ENCODE measurements around the gene CABP7.

The CABP7 gene

DNA sequence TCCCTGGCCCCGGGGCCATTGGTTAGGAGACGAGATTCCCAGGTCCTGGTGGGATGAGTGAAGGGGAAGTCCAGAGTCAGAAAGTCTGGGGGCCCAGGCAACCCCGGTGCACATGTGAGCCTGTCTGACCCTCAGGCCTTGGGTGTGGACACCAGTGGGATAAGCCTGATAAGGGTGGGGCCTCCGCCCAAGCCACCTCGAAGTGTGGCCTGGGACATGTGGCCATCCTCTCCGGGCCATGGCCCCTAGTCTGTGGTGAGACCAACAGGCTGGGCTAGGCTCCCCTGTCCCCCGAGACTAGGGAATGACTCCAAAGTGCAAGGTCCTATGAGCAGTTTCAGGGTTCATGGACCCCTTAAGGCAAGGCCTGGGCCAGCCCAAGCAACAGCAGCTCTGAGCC is 6.3 kb downstream of the CABP7 start:
- DNase-seq, result no peak

DNA sequence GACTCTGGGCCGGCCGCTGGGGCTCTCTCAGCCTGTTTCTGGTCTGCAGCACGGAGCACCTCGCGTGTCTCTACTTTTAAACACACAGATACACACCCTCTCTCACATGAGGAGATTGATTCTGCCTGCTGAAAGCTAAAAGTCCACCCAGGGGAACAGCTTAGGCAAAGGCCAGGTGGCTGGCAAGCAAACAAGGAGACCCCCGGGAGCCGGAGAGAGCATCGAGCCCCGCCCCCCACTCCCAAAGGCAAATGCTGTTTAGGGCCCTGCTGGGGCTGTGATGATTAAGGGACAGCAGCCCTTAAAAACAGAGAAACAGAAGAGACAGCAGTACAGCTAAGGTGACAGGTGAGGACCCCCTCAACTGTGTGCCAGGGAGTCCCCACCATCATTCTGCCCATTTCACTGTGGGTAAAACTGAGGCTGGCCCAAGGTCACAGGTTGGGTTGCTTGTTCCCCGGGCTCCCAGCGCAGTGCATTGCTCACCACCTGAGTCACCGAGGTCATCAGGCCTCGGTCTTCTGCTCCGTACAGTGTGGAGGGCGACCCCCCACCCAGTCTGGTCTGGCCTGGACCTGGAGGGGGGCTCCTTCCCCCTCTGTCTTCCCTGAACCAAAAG is 6.8 kb downstream of the CABP7 start:
- no peak for DNase-seq

GRCh38 chr22:29727131-29727523 is 7.3 kb downstream of the CABP7 start:
- DNase-seq, result no peak

GRCh38 chr22:29729161-29729560 is 9.4 kb downstream of the CABP7 start:
- DNase-seq, result no peak

- DNase-seq, result no peak
Measured at GRCh38 chr22:29731058-29731850, 11.5 kb downstream of the CABP7 start.

GRCh38 chr22:29732883-29733282 is 13.1 kb downstream of the CABP7 start:
- DNase-seq, result no peak

DNA sequence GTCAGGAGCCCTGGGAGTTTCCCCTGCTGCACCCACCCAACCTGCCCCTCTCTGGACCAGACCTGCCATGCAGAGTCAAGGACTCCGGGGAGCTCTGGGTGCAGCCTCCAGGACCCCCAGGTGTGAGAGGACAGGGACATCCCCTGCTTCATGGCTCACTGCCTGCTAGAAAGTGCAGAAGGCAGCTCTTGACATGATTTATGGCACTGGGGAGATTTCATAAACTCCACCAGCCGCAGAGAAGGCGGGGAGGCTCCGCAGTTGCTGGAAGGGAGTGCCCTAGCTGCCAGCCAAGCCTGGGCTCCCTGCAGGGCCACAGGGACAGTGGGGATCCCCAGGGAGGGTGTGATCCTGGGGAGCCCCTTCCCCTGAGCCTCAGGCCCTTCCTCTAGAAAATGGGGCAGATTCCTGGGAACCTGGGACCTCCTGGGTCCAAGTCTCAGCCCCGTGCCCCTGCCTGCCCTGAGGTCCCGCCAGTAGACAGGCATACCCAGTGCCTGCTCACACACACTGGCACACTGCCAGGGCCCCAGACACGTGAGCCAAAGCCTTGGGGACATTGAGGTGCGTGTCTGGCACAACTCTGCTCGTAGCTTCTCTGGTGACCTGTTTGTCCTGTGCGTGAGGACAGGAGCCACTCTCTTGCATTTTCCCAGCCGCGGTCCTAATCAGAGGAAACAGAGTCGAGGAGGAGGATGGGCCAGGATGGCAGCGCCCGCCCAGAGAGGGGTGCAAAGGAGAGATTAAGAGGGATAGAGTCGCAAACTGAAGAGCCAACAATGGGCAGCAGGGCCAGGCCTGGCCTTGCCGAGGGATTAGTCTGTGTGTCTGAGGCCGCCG is 13.8 kb downstream of the CABP7 start:
- DNase-seq, result no peak

DNA sequence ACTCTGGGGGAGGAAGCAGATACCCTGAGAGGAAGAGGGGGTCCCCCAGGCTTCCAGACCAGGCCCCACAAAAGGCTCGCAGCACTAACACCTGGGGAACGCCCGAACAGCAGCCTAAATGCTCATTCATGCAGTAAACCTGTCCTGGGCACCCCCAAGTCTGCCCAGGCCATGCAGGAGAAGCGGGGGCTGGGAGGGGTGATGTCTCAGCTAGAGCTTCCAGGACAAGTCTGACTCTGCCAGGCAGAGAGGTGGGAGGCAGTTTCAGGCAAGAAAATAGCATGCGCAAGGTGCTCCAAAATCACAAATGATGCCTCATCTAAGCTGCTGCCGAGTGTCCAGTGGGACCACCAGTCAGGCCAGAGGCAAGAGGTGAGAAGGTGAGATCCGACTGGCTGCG is 14.6 kb downstream of the CABP7 start:
- DNase-seq, result no peak

GRCh38 chr22:29734838-29735237 is 15.0 kb downstream of the CABP7 start:
- DNase-seq, result no peak

DNA sequence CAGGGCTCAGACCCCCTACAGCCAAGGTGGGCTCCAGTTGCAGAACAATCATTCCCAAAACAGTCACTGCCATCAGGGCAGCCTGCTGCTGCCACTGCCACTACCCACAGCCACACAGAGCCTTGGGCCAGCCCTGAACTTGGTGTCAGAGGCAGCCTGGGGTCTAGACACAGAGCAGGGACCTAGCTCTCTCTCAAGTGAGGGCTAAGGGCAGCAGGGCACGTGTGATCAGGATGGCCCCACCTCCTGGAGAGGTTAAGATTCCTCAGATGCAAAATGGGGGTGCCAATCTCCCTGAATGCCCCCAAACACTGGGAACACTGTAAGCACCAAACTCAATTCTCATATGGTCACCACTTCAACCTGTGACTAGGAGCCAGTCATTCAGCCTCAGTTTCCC is 15.6 kb downstream of the CABP7 start:
- no peak for DNase-seq

DNA sequence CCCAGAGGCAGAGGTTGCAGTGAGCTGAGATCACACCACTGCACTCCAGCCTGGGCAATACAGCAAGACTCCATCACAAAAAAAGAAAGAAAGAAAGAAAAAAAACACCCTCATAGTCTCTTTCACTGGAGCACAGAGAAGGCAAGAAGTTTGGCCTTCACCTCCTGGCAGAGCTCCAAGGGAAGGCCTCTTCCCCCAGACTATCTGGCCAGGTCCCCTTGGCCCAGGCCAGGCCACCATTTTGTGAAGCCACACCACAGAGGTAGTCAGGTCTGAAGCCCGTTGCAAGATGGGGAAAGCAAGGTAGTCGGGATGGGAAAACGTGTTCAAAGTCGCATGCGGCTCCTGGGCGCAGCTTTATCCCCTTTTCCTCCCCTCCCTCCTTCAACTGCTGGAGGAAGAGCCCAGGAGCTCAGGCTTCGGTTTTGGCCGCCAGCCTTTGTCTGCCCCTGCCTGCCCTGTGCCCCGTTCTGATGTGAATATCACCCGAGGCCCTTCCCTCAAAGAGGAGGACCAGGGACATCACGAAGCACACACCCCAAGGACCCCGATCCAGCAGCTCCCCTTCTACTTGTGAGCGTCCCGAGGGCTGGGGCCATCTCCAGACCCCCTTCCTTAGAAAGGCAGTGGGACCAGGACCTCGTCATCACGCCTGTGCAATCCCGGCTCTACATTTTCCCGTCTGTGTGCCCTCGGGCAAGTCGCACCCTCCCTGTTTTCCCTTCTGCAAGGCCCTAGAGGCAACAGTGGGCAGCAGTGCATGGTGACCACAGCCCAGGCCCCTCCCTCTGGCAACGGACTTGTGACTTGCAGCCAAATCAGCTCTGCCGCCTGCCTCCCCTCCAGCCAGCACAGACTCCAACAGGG is 17.7 kb downstream of the CABP7 start:
- no peak for DNase-seq

GRCh38 chr22:29738118-29738815 is 18.5 kb downstream of the CABP7 start:
- DNase-seq, result no peak

GRCh38 chr22:29739346-29739875 is 19.6 kb downstream of the CABP7 start:
- DNase-seq, result no peak

DNA sequence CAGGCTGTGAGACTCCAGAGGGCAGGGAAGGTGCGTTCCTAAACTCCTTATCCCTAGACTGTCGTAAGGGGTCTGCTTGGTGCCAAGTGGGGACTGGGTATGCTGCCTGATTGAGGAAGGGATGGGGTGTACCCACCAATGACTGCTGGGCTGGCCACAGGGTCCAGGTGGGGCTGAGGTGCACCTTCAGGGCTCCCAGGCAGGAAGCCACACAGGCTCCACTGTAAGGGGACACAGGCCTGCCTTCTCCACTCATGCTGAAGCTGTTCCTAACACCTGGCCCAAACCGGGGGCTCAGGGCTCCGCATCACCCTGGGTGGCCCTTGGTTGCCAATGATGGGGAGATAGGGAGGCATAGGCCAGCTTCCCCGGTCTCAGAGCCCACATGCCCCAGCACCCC is 20.4 kb downstream of the CABP7 start:
- DNase-seq, result no peak

GRCh38 chr22:29741926-29742325 is 22.1 kb downstream of the CABP7 start:
- no peak for DNase-seq

DNA sequence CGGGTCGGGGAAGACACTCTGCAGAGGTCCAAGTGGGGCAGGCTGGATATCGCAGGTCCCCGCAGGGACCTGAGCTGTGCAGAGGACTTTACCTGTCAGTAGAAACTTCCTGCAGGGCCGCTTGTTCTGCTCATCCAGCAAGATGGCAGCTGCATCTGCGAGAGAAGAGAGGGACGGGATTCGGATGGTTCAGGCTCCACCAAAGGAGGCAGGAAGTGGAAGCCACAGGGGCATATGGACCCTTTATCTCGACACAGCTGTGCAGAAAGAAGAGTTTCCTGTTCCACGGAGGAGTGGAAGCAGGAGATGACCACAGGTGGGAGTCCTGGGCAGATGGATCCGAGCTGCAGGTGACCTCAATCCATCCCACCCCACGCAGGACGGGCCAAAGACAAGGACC is 22.5 kb downstream of the CABP7 start:
- DNase-seq, result no peak

- DNase-seq, result no peak
Measured at GRCh38 chr22:29744902-29745301, 25.1 kb downstream of the CABP7 start.

DNA sequence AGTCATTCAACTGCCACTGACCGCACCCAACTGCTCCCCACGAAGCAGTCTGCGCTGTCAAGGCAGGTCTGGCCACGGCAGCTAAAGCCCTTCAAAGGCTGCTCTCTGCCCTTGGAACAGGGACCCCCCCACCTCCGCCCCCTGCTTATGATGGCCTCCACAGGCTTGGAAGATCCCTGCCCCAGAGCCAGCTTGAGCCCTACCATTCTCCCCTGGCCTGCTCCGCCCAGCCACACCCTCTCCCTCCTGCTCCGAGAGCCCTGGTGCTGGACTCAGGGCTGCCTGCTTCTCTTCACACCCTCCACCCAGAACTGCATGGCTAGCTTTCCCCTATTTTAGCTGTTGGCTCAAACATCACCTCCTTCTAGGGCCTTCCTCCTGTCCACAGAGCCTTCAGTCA is 28.0 kb downstream of the CABP7 start:
- no peak for DNase-seq

GRCh38 chr22:29748248-29748893 is 28.6 kb downstream of the CABP7 start:
- DNase-seq, result no peak

GRCh38 chr22:29750029-29750428 is 30.2 kb downstream of the CABP7 start:
- no peak for DNase-seq

Data from activated naive CD4-positive, alpha-beta T cell treated with Interleukin-2 at 50 U/mL for 16 hours (primary cell).